Heart right ventricle (tissue), 16 donors: ENCODE results near the gene MYH7. TPM values are rescaled to one million over a fixed set of nuclear protein-coding genes. Genes with fewer than 3 reads are reported as not detected.

Experiments
- ATAC-seq, 8 donors: fragments of 200-7000 bp; cut with Tn5 transposase; one replicate each; pipeline ENCODE4 v1.9.1; 2020; ENCODE audit warnings: mild to moderate bottlenecking in 8 of 8, moderate library complexity in 8 of 8, moderate number of reproducible peaks in 1 of 8
- DNase-seq, 2 donors: peaks; one replicate each; pipeline ENCODE4 v3.0.0-alpha.2; 2020
- H3K27ac ChIP-seq, 10 donors: fragments of 200-600 bp; sonication (generic) in 2 of 10; one replicate each; pipeline versions ENCODE4 v1.5.0 to v1.8.0; 2020 to 2022; ENCODE audit warnings: mild to moderate bottlenecking in 3 of 10
- H3K27me3 ChIP-seq, 7 donors: fragments of 200-600 bp; one replicate each; pipeline ENCODE4 v1.8.0; 2021 to 2022; ENCODE audit warnings: mild to moderate bottlenecking in 2 of 7
- H3K36me3 ChIP-seq, 9 donors: fragments of 200-600 bp; sonication (generic) in 1 of 9; one replicate each; pipeline versions ENCODE4 v1.5.0 to v1.8.0; 2020 to 2022; ENCODE audit warnings: mild to moderate bottlenecking in 2 of 9
- H3K4me1 ChIP-seq, 9 donors: fragments of 200-600 bp; sonication (generic) in 1 of 9; one replicate each; pipeline versions ENCODE4 v1.5.0 to v1.8.0; 2020 to 2022; ENCODE audit warnings: mild to moderate bottlenecking in 4 of 9
- H3K4me3 ChIP-seq, 10 donors: fragments of 200-600 bp; sonication (generic) in 2 of 10; one replicate each; pipeline versions ENCODE4 v1.5.0 to v1.8.0; 2020 to 2022; ENCODE audit warnings: mild to moderate bottlenecking in 7 of 10, moderate library complexity in 2 of 10
- H3K9me3 ChIP-seq, 11 donors: fragments of 200-600 bp in 10 of 11; sonication (generic) in 2 of 11; one replicate each; pipeline versions ENCODE4 v1.5.0 to v1.8.0; 2013 to 2022; ENCODE audit warnings: mild to moderate bottlenecking in 2 of 11, control low read depth in 1 of 11, moderate library complexity in 1 of 11
- CTCF ChIP-seq, 9 donors: fragments of 200-600 bp; sonication (generic) in 2 of 9; IDR thresholded peaks; one replicate each; pipeline versions ENCODE4 v1.5.0 to v1.8.0; 2021 to 2022; ENCODE audit warnings: antibody characterized with exemption in 9 of 9, mild to moderate bottlenecking in 5 of 9, moderate library complexity in 1 of 9
- WGBS, 2 donors: extraction: QIAGEN DNeasy Blood & Tissue Kit; methylation state at CpG; one replicate each; pipeline ENCODE4 v1.1.7; 2013; ENCODE audit warnings: inconsistent platforms in 1 of 2; 5-methylcytosine and 5-hydroxymethylcytosine counted together
- intact Hi-C, 10 donors: fragments of 100-400 bp; cut with DNase I; formaldehyde crosslinking; loops; one replicate each; pipeline versions ENCODE4 v1.11.1 to v1.14.2; 2022
- polyA plus RNA-seq, 2 donors: library from polyadenylated mRNA; stranded (reverse); fragments of 200-250 nt; gene quantifications; one replicate each; pipeline ENCODE4 v1.2.3, GENCODE V29; 2013
- total RNA-seq, 10 donors: library from RNA; stranded (reverse); fragmentation: NEBNext Ultra II Directional in 3 of 10; extraction: Animal tissue kit (Norgen Biotek cat#: 25700) in 3 of 10; gene quantifications; one replicate each; pipeline versions ENCODE4 v1.2.1 to v1.2.4, GENCODE V29; 2021 to 2023
- donor health status: Arrhythmogenic right ventricular cardiomyopathy.
- donor health status: ischemic (EF 13 %, LVEDD 7.1; RV severe dilation, severe dysfunction).
- donor health status: healthy with polysubstance abuse.
- donor health status: DM: no; HTN: yes; CAD: no.
- donor health status: DM: no; HTN: no; CAD: no.
- donor health status: ischemic (EF 25% LVEDD 6.9; RV normal size, moderate dysfunction).
- donor health status: ischemic (EF 25% LVEDD 5.7; RV mildly dilated, moderate dysfunction).
- donor health status: healthy.
- donor health status: DM: yes; HTN: yes; CAD: no.
- donor health status: Ischemic cardiomyopathy.
- donor health status: ischemic (EF 35%, LVEDD 5.7; RV mildly dilated, moderate dysfunction).
- donor health status: nonischemic (EF 11% LVEDD 7.7; RV severe dilation, severe dysfunction).
- donor health status: DM: yes; HTN: yes; CAD: no.
- donor health status: PGD.
- donor health status: ischemic (EF 29% LVEDD 5.4; RV normal size, mild dysfunction).
- donor health status: nonischemic (EF 23%, LVEDD 6.1; RV moderate dilation, normal function).

MYH7 gene
- total and polyA plus RNA-seq, 12 donors = 641 to 22,607 (median 18,940) TPM

- TF ChIP-seq CTCF (IDR thresholded peaks at IDR 0.05) = no peak
- Histone ChIP-seq H3K27ac (peak overlapping the region in 7 of 10 donors; percentile 81 to 96 (median 93)), H3K4me1 (peaks cover 0 to 53% (median 26%) of the 10 kb centered on the region in 9 donors), H3K9me3 (no peaks in the 10 kb centered on the region), H3K4me3 (peak overlapping the region in 4 of 10 donors; percentile 12 to 34 (median 28)), H3K36me3 (peaks cover 0 to 33% (median 11%) of the 10 kb centered on the region in 9 donors), H3K27me3 (no peaks in the 10 kb centered on the region)
- 42 to 49% methylated on average over 15 of the region's 15 CpGs for WGBS, 2 donors
- peak in 4 of 8 donors; percentile 0 to 3 (median 2) for ATAC-seq
- peak; percentile 29 to 30 for DNase-seq
- intact Hi-C loops = no loop called here
Measured at GRCh38 chr14:23436327-23437132, 1.1 kb upstream of the MYH7 start.

GRCh38 chr14:23434488-23435222 is 805 bp downstream of the MYH7 start:
- no peak for TF ChIP-seq CTCF (IDR thresholded peaks at IDR 0.05)
- Histone ChIP-seq H3K36me3 (peaks cover 0 to 52% (median 14%) of the 10 kb centered on the region in 9 donors), H3K27me3 (no peaks in the 10 kb centered on the region), H3K9me3 (no peaks in the 10 kb centered on the region), H3K27ac (peak overlapping the region in 6 of 10 donors; percentile 64 to 96 (median 88)), H3K4me1 (peaks cover 0 to 34% (median 16%) of the 10 kb centered on the region in 9 donors), H3K4me3 (peak overlapping the region in 3 of 10 donors; percentile 47 to 58 (median 47))
- ATAC-seq (no peak), DNase-seq (peak in 1 of 2 donors; percentile 3)
- intact Hi-C loops = no loop called here
- 44 to 52% methylated on average over 8 of the region's 8 CpGs for WGBS, 2 donors

- Histone ChIP-seq H3K36me3 (peaks cover 0 to 64% (median 14%) of the 10 kb centered on the region in 9 donors), H3K4me3 (peak overlapping the region in 3 of 10 donors; percentile 47 to 58 (median 47)), H3K27me3 (no peaks in the 10 kb centered on the region), H3K27ac (peak overlapping the region in 6 of 10 donors; percentile 64 to 96 (median 88)), H3K4me1 (peaks cover 0 to 22% (median 8%) of the 10 kb centered on the region in 9 donors), H3K9me3 (no peaks in the 10 kb centered on the region)
- intact Hi-C loops = no loop called here
- 38 to 50% methylated on average over 10 of the region's 10 CpGs for WGBS, 2 donors
- DNase-seq (peak in 1 of 2 donors; percentile 8), ATAC-seq (no peak)
- peak in 2 of 9 donors; percentile 13 to 27 for TF ChIP-seq CTCF (IDR thresholded peaks at IDR 0.05)
Measured at GRCh38 chr14:23433457-23433856, 2.0 kb downstream of the MYH7 start.

- intact Hi-C loops = no loop called here
- no peak for TF ChIP-seq CTCF (IDR thresholded peaks at IDR 0.05)
- WGBS, 2 donors = 53 to 65% methylated on average over 10 of the region's 10 CpGs
- no peaks in the 10 kb centered on the region for H3K27me3 ChIP-seq
- ATAC-seq = no peak
- H3K4me1 ChIP-seq = peaks cover 0 to 21% (median 8%) of the 10 kb centered on the region in 9 donors
- no peak for DNase-seq
- H3K4me3 ChIP-seq = peak overlapping the region in 3 of 10 donors; percentile 47 to 58 (median 47)
- peaks cover 0 to 69% (median 18%) of the 10 kb centered on the region in 9 donors for H3K36me3 ChIP-seq
- H3K27ac ChIP-seq = peak overlapping the region in 6 of 10 donors; percentile 64 to 96 (median 88)
- no peaks in the 10 kb centered on the region for H3K9me3 ChIP-seq
Measured at GRCh38 chr14:23432946-23433345, 2.5 kb downstream of the MYH7 start.
